ENCODE measurements around the gene FAIM2. TPM values are rescaled to one million over a fixed set of nuclear protein-coding genes. Genes with fewer than 3 reads are reported as not detected.
A peak's percentile ranks its signal among the peaks of the same experiment; 100 is the strongest.
"Not testable (repeated sequence)": the region's sequence is repeated elsewhere in the genome, so short reads cannot be mapped to it uniquely, and the experiment has no call there.

The FAIM2 gene
- total and polyA plus RNA-seq, 5 donors from 2014 or later: 0.10 to 6.5 (median 3.0) TPM

GRCh38 chr12:49866859-49867569 is 36.7 kb downstream of the FAIM2 start:
- Histone ChIP-seq H3K27me3 (ENCODE audit: control insufficient read depth, insufficient read depth, low read length) (no peaks in the 10 kb centered on the region), H3K4me1 (ENCODE audit: control insufficient read depth, insufficient read depth, low read length, poor library complexity, severe bottlenecking) (no peaks in the 10 kb centered on the region), H3K9me3 (ENCODE audit: control insufficient read depth in 2 of 2, low read length in 2 of 2) (no peaks in the 10 kb centered on the region), H3K27ac (ENCODE audit: insufficient read depth, low read length, poor library complexity, severe bottlenecking) (no peak overlapping the region), H3K36me3 (ENCODE audit: control insufficient read depth, insufficient read depth, low read length) (no peaks in the 10 kb centered on the region), H3K4me3 (ENCODE audit: low read depth, low read length) (no peak overlapping the region)
- ATAC-seq (ENCODE audit: low read depth in 2 of 2) (peak; percentile 70 to 79), DNase-seq (peak; percentile 56 to 70 (median 68))
- Mint-ChIP-seq H3K27me3 (peaks cover 20% of the 10 kb centered on the region), H3K9me3 (peaks cover 0 to 2% (median 0%) of the 10 kb centered on the region in 7 donors), H3K4me1 (no peaks in the 10 kb centered on the region), H3K4me3 (no peak overlapping the region), H3K36me3 (no peaks in the 10 kb centered on the region), H3K27ac (no peak overlapping the region)

GRCh38 chr12:49865782-49866135 is 37.9 kb downstream of the FAIM2 start:
- Mint-ChIP-seq H3K36me3 (no peaks in the 10 kb centered on the region), H3K9me3 (peaks cover 0 to 2% (median 0%) of the 10 kb centered on the region in 7 donors), H3K4me1 (no peaks in the 10 kb centered on the region), H3K27me3 (peaks cover 20% of the 10 kb centered on the region), H3K4me3 (no peak overlapping the region), H3K27ac (no peak overlapping the region)
- Histone ChIP-seq H3K4me3 (ENCODE audit: low read depth, low read length) (no peak overlapping the region), H3K4me1 (ENCODE audit: control insufficient read depth, insufficient read depth, low read length, poor library complexity, severe bottlenecking) (no peaks in the 10 kb centered on the region), H3K27me3 (ENCODE audit: control insufficient read depth, insufficient read depth, low read length) (no peaks in the 10 kb centered on the region), H3K36me3 (ENCODE audit: control insufficient read depth, insufficient read depth, low read length) (no peaks in the 10 kb centered on the region), H3K9me3 (ENCODE audit: control insufficient read depth in 2 of 2, low read length in 2 of 2) (no peaks in the 10 kb centered on the region), H3K27ac (ENCODE audit: insufficient read depth, low read length, poor library complexity, severe bottlenecking) (no peak overlapping the region)
- DNase-seq (no peak), ATAC-seq (ENCODE audit: low read depth in 2 of 2) (no peak)

- Mint-ChIP-seq H3K27me3 (peaks cover 17% of the 10 kb centered on the region), H3K4me3 (no peak overlapping the region), H3K9me3 (peaks cover 0 to 2% (median 0%) of the 10 kb centered on the region in 7 donors), H3K4me1 (no peaks in the 10 kb centered on the region), H3K27ac (no peak overlapping the region), H3K36me3 (no peaks in the 10 kb centered on the region)
- H3K27me3 ChIP-seq (ENCODE audit: control insufficient read depth, insufficient read depth, low read length): no peaks in the 10 kb centered on the region
- no peak overlapping the region for H3K4me3 ChIP-seq (ENCODE audit: low read depth, low read length)
- no peaks in the 10 kb centered on the region for H3K4me1 ChIP-seq (ENCODE audit: control insufficient read depth, insufficient read depth, low read length, poor library complexity, severe bottlenecking)
- H3K36me3 ChIP-seq (ENCODE audit: control insufficient read depth, insufficient read depth, low read length): no peaks in the 10 kb centered on the region
- H3K27ac ChIP-seq (ENCODE audit: insufficient read depth, low read length, poor library complexity, severe bottlenecking): no peak overlapping the region
- DNase-seq (no peak), ATAC-seq (ENCODE audit: low read depth in 2 of 2) (no peak)
- H3K9me3 ChIP-seq (ENCODE audit: control insufficient read depth in 2 of 2, low read length in 2 of 2): no peaks in the 10 kb centered on the region
Observed at GRCh38 chr12:49865109-49865781, 38.5 kb downstream of the FAIM2 start.

GRCh38 chr12:49864798-49865090 is 39.0 kb downstream of the FAIM2 start:
- no peaks in the 10 kb centered on the region for H3K9me3 ChIP-seq (ENCODE audit: control insufficient read depth in 2 of 2, low read length in 2 of 2)
- no peaks in the 10 kb centered on the region for H3K36me3 ChIP-seq (ENCODE audit: control insufficient read depth, insufficient read depth, low read length)
- Mint-ChIP-seq H3K27me3 (peaks cover 16% of the 10 kb centered on the region), H3K4me3 (no peak overlapping the region), H3K27ac (no peak overlapping the region), H3K9me3 (peaks cover 0 to 2% (median 0%) of the 10 kb centered on the region in 7 donors), H3K36me3 (no peaks in the 10 kb centered on the region), H3K4me1 (no peaks in the 10 kb centered on the region)
- H3K4me3 ChIP-seq (ENCODE audit: low read depth, low read length): no peak overlapping the region
- H3K4me1 ChIP-seq (ENCODE audit: control insufficient read depth, insufficient read depth, low read length, poor library complexity, severe bottlenecking): no peaks in the 10 kb centered on the region
- ATAC-seq (ENCODE audit: low read depth in 2 of 2): no peak
- H3K27ac ChIP-seq (ENCODE audit: insufficient read depth, low read length, poor library complexity, severe bottlenecking): no peak overlapping the region
- H3K27me3 ChIP-seq (ENCODE audit: control insufficient read depth, insufficient read depth, low read length): no peaks in the 10 kb centered on the region
- DNase-seq: no peak

GRCh38 chr12:49863946-49864797 is 39.5 kb downstream of the FAIM2 start:
- Histone ChIP-seq H3K36me3 (ENCODE audit: control insufficient read depth, insufficient read depth, low read length) (no peaks in the 10 kb centered on the region), H3K27ac (ENCODE audit: insufficient read depth, low read length, poor library complexity, severe bottlenecking) (no peak overlapping the region), H3K27me3 (ENCODE audit: control insufficient read depth, insufficient read depth, low read length) (no peaks in the 10 kb centered on the region), H3K9me3 (ENCODE audit: control insufficient read depth in 2 of 2, low read length in 2 of 2) (no peaks in the 10 kb centered on the region), H3K4me1 (ENCODE audit: control insufficient read depth, insufficient read depth, low read length, poor library complexity, severe bottlenecking) (no peaks in the 10 kb centered on the region), H3K4me3 (ENCODE audit: low read depth, low read length) (no peak overlapping the region)
- peaks cover 0 to 2% (median 0%) of the 10 kb centered on the region in 7 donors for H3K9me3 Mint-ChIP-seq
- no peak overlapping the region for H3K4me3 Mint-ChIP-seq
- ATAC-seq (ENCODE audit: low read depth in 2 of 2): no peak
- peaks cover 21% of the 10 kb centered on the region for H3K27me3 Mint-ChIP-seq
- no peaks in the 10 kb centered on the region for H3K4me1 Mint-ChIP-seq
- peak overlapping the region in 2 of 3 donors; percentile 2 to 38 for H3K27ac Mint-ChIP-seq
- no peaks in the 10 kb centered on the region for H3K36me3 Mint-ChIP-seq
- DNase-seq: no peak

GRCh38 chr12:49860921-49861320 is 42.8 kb downstream of the FAIM2 start:
- H3K27me3 Mint-ChIP-seq: peaks cover 30% of the 10 kb centered on the region
- not testable (repeated sequence) for H3K27ac ChIP-seq (ENCODE audit: insufficient read depth, low read length, poor library complexity, severe bottlenecking); ATAC-seq (ENCODE audit: low read depth in 2 of 2); H3K36me3 Mint-ChIP-seq; H3K27ac Mint-ChIP-seq; DNase-seq; H3K4me1 ChIP-seq (ENCODE audit: control insufficient read depth, insufficient read depth, low read length, poor library complexity, severe bottlenecking); H3K9me3 Mint-ChIP-seq; H3K27me3 ChIP-seq (ENCODE audit: control insufficient read depth, insufficient read depth, low read length); H3K4me3 ChIP-seq (ENCODE audit: low read depth, low read length); H3K4me1 Mint-ChIP-seq; H3K4me3 Mint-ChIP-seq; H3K9me3 ChIP-seq (ENCODE audit: control insufficient read depth in 2 of 2, low read length in 2 of 2); H3K36me3 ChIP-seq (ENCODE audit: control insufficient read depth, insufficient read depth, low read length)

- not testable (repeated sequence) for H3K36me3 ChIP-seq (ENCODE audit: control insufficient read depth, insufficient read depth, low read length); H3K4me1 ChIP-seq (ENCODE audit: control insufficient read depth, insufficient read depth, low read length, poor library complexity, severe bottlenecking); H3K36me3 Mint-ChIP-seq; ATAC-seq (ENCODE audit: low read depth in 2 of 2); H3K27ac ChIP-seq (ENCODE audit: insufficient read depth, low read length, poor library complexity, severe bottlenecking); H3K9me3 ChIP-seq (ENCODE audit: control insufficient read depth in 2 of 2, low read length in 2 of 2); DNase-seq; H3K4me1 Mint-ChIP-seq; H3K9me3 Mint-ChIP-seq; H3K27ac Mint-ChIP-seq; H3K4me3 Mint-ChIP-seq; H3K27me3 ChIP-seq (ENCODE audit: control insufficient read depth, insufficient read depth, low read length); H3K4me3 ChIP-seq (ENCODE audit: low read depth, low read length)
- H3K27me3 Mint-ChIP-seq: peaks cover 46% of the 10 kb centered on the region
Observed at GRCh38 chr12:49855890-49856289, 47.8 kb downstream of the FAIM2 start.

All from CD4-positive, CD25-positive, alpha-beta regulatory T cell (primary cell).